Measurements from ENCODE around the gene XAF1. TPM values are rescaled to one million over a fixed set of nuclear protein-coding genes. Genes with fewer than 3 reads are reported as not detected.
"Not testable (repeated sequence)": the region's sequence is repeated elsewhere in the genome, so short reads cannot be mapped to it uniquely, and the experiment has no call there.

Gene XAF1
- total RNA-seq, 2 experiments from 2014 or later, result 24.9 to 26.2 TPM

GRCh38 chr17:6729531-6729930 is 26.3 kb upstream of the XAF1 start:
- TF ChIP-seq CTCF (IDR thresholded peaks at IDR 0.05), result no peak
- POLR2A ChIA-PET, result no interaction called here
- Mint-ChIP-seq H3K4me1 (ENCODE audit: low read depth) (no peaks in the 10 kb centered on the region), H3K27me3 (peaks cover 23% of the 10 kb centered on the region), H3K27ac (no peak overlapping the region), H3K9me3 (no peaks in the 10 kb centered on the region), H3K4me3 (no peak overlapping the region), H3K36me3 (ENCODE audit: low read depth) (no peaks in the 10 kb centered on the region)
- H3K9me3 ChIP-seq (ENCODE audit: control insufficient read depth in 1 of 2, insufficient read depth in 1 of 2, low read length in 2 of 2), result no peaks in the 10 kb centered on the region
- H3K4me3 ChIP-seq (ENCODE audit: low read length), result no peak overlapping the region
- peaks cover 0 to 2% of the 10 kb centered on the region in 2 experiments for H3K27me3 ChIP-seq (ENCODE audit: control insufficient read depth in 1 of 2, insufficient read depth in 2 of 2, low read length in 2 of 2)
- H3K36me3 ChIP-seq (ENCODE audit: insufficient read depth, low read length), result no peaks in the 10 kb centered on the region
- DNase-seq (no peak), ATAC-seq (ENCODE audit: poor library complexity) (no peak)
- CTCF ChIA-PET, result no interaction called here
- H3K4me1 ChIP-seq (ENCODE audit: insufficient read depth, low read length), result no peaks in the 10 kb centered on the region
- H3K27ac ChIP-seq (ENCODE audit: low read depth in 1 of 2, low read length in 2 of 2), result no peak overlapping the region
- intact Hi-C loops (cut with DNase I, micrococcal nuclease), result loop anchor here in 1 of 2 experiments (10.0 kb wide), 1 partner anchor 245 kb away; no protein-coding TSS in a partner anchor

GRCh38 chr17:6746665-6747064 is 9.2 kb upstream of the XAF1 start:
- H3K27ac Mint-ChIP-seq; ATAC-seq (ENCODE audit: poor library complexity); H3K4me3 ChIP-seq (ENCODE audit: low read length); H3K4me1 Mint-ChIP-seq (ENCODE audit: low read depth); H3K27ac ChIP-seq (ENCODE audit: low read depth in 1 of 2, low read length in 2 of 2); CTCF ChIA-PET; H3K36me3 Mint-ChIP-seq (ENCODE audit: low read depth); DNase-seq; H3K4me1 ChIP-seq (ENCODE audit: insufficient read depth, low read length); H3K9me3 Mint-ChIP-seq; H3K27me3 ChIP-seq (ENCODE audit: control insufficient read depth in 1 of 2, insufficient read depth in 2 of 2, low read length in 2 of 2); H3K4me3 Mint-ChIP-seq; H3K9me3 ChIP-seq (ENCODE audit: control insufficient read depth in 1 of 2, insufficient read depth in 1 of 2, low read length in 2 of 2); POLR2A ChIA-PET; intact Hi-C loops (cut with DNase I, micrococcal nuclease); H3K36me3 ChIP-seq (ENCODE audit: insufficient read depth, low read length): not testable (repeated sequence)
- peaks cover 18% of the 10 kb centered on the region for H3K27me3 Mint-ChIP-seq

- Mint-ChIP-seq H3K27me3 (peaks cover 7% of the 10 kb centered on the region), H3K9me3 (no peaks in the 10 kb centered on the region), H3K4me3 (no peak overlapping the region), H3K36me3 (ENCODE audit: low read depth) (no peaks in the 10 kb centered on the region), H3K4me1 (ENCODE audit: low read depth) (peaks cover 18% of the 10 kb centered on the region), H3K27ac (no peak overlapping the region)
- H3K4me1 ChIP-seq (ENCODE audit: insufficient read depth, low read length), result peaks cover 14% of the 10 kb centered on the region
- intact Hi-C loops (cut with DNase I, micrococcal nuclease), result no loop called here
- H3K9me3 ChIP-seq (ENCODE audit: control insufficient read depth in 1 of 2, insufficient read depth in 1 of 2, low read length in 2 of 2), result no peaks in the 10 kb centered on the region
- no peaks in the 10 kb centered on the region for H3K27me3 ChIP-seq (ENCODE audit: control insufficient read depth in 1 of 2, insufficient read depth in 2 of 2, low read length in 2 of 2)
- ChIA-PET CTCF (no interaction called here), POLR2A (no interaction called here)
- H3K36me3 ChIP-seq (ENCODE audit: insufficient read depth, low read length), result no peaks in the 10 kb centered on the region
- no peak for TF ChIP-seq CTCF (IDR thresholded peaks at IDR 0.05)
- no peak overlapping the region for H3K4me3 ChIP-seq (ENCODE audit: low read length)
- DNase-seq, result no peak
- ATAC-seq (ENCODE audit: poor library complexity), result no peak
- H3K27ac ChIP-seq (ENCODE audit: low read depth in 1 of 2, low read length in 2 of 2), result no peak overlapping the region
These were observed 7.2 kb upstream of the XAF1 start for GRCh38 chr17:6748617-6749016.

GRCh38 chr17:6749519-6749918 is 6.3 kb upstream of the XAF1 start:
- H3K27ac ChIP-seq (ENCODE audit: low read depth in 1 of 2, low read length in 2 of 2), result no peak overlapping the region
- peaks cover 24% of the 10 kb centered on the region for H3K4me1 Mint-ChIP-seq (ENCODE audit: low read depth)
- no peaks in the 10 kb centered on the region for H3K36me3 Mint-ChIP-seq (ENCODE audit: low read depth)
- no peaks in the 10 kb centered on the region for H3K9me3 ChIP-seq (ENCODE audit: control insufficient read depth in 1 of 2, insufficient read depth in 1 of 2, low read length in 2 of 2)
- DNase-seq (peak in 2 of 14 experiments; percentile 7 to 12), ATAC-seq (ENCODE audit: poor library complexity) (no peak)
- H3K36me3 ChIP-seq (ENCODE audit: insufficient read depth, low read length), result no peaks in the 10 kb centered on the region
- H3K4me3 Mint-ChIP-seq, result no peak overlapping the region
- no peaks in the 10 kb centered on the region for H3K9me3 Mint-ChIP-seq
- no peak overlapping the region for H3K27ac Mint-ChIP-seq
- H3K27me3 ChIP-seq (ENCODE audit: control insufficient read depth in 1 of 2, insufficient read depth in 2 of 2, low read length in 2 of 2), result no peaks in the 10 kb centered on the region
- H3K4me1 ChIP-seq (ENCODE audit: insufficient read depth, low read length), result peaks cover 23% of the 10 kb centered on the region
- no peak overlapping the region for H3K4me3 ChIP-seq (ENCODE audit: low read length)
- POLR2A ChIA-PET, result no interaction called here
- no peak for TF ChIP-seq CTCF (IDR thresholded peaks at IDR 0.05)
- peaks cover under 1% of the 10 kb centered on the region for H3K27me3 Mint-ChIP-seq
- intact Hi-C loops (cut with DNase I, micrococcal nuclease), result no loop called here
- CTCF ChIA-PET, result no interaction called here
